Kidney epithelial cell (primary cell): ENCODE measurements around the gene UGGT1. TPM values are rescaled to one million over a fixed set of nuclear protein-coding genes. Genes with fewer than 3 reads are reported as not detected.

Source experiments
- DNase-seq: peaks from one replicate; pipeline ENCODE4 v3.0.0-alpha.2; 2010; ENCODE audit warnings: low read depth
- H3K27me3 ChIP-seq: 2 replicates; pipeline ENCODE4 v1.6.0; 2011; ENCODE audit warnings: low read length; ENCODE audit not compliant: control insufficient read depth, insufficient read depth
- H3K36me3 ChIP-seq: 2 replicates; pipeline ENCODE4 v1.5.1; 2011; ENCODE audit warnings: low read length; ENCODE audit not compliant: control insufficient read depth, insufficient read depth
- H3K4me3 ChIP-seq: 2 replicates; pipeline ENCODE4 v1.5.1; 2011; ENCODE audit warnings: low read depth, mild to moderate bottlenecking, control low read depth, low read length
- CTCF ChIP-seq: IDR thresholded peaks from 2 replicates; pipeline ENCODE4 v1.5.1; 2011; ENCODE audit warnings: mild to moderate bottlenecking, moderate library complexity, low read length, control low read depth, inconsistent platforms; ENCODE audit not compliant: insufficient read depth, poor library complexity, severe bottlenecking
- total RNA-seq: library from RNA; depleted of rRNA; stranded (reverse); fragments of >200 nt; gene quantifications from 2 replicates; pipeline ENCODE4 v1.2.3, GENCODE V29; 2015

UGGT1 gene
- total RNA-seq, 1 donor from 2014 or later = 67.8 TPM

GRCh38 chr2:128159437-128159836 lies 68.4 kb downstream of the UGGT1 start:
- TF ChIP-seq CTCF = no peak
- Histone ChIP-seq H3K27me3 (no peaks in the 10 kb centered on the region), H3K36me3 (no peaks in the 10 kb centered on the region), H3K4me3 (no peak overlapping the region)
- DNase-seq = no peak

- TF ChIP-seq CTCF = no peak
- no peak overlapping the region for H3K4me3 ChIP-seq
- DNase-seq = no peak
- no peaks in the 10 kb centered on the region for H3K27me3 ChIP-seq
- no peaks in the 10 kb centered on the region for H3K36me3 ChIP-seq
Observed at GRCh38 chr2:128160616-128161275, 69.7 kb downstream of the UGGT1 start.

- no peak overlapping the region for H3K4me3 ChIP-seq
- H3K27me3 ChIP-seq = no peaks in the 10 kb centered on the region
- DNase-seq = no peak
- no peaks in the 10 kb centered on the region for H3K36me3 ChIP-seq
- no peak for TF ChIP-seq CTCF
Observed at GRCh38 chr2:128162266-128162665, 71.3 kb downstream of the UGGT1 start.

- DNase-seq = no peak
- no peaks in the 10 kb centered on the region for H3K36me3 ChIP-seq
Observed at GRCh38 chr2:128164311-128164710, 73.3 kb downstream of the UGGT1 start.

GRCh38 chr2:128166746-128167353 lies 75.8 kb downstream of the UGGT1 start:
- Histone ChIP-seq H3K4me3 (no peak overlapping the region), H3K27me3 (no peaks in the 10 kb centered on the region), H3K36me3 (peaks cover 1% of the 10 kb centered on the region)
- DNase-seq = no peak
- TF ChIP-seq CTCF = no peak

More at GRCh38 chr2:128164311-128164710, 73.3 kb downstream of the UGGT1 start:
- TF ChIP-seq CTCF = no peak
- Histone ChIP-seq H3K27me3 (no peaks in the 10 kb centered on the region), H3K4me3 (no peak overlapping the region)

- TF ChIP-seq CTCF = no peak
- H3K36me3 ChIP-seq = peaks cover 4% of the 10 kb centered on the region
Observed at GRCh38 chr2:128169094-128169493, 78.1 kb downstream of the UGGT1 start.

More at GRCh38 chr2:128169094-128169493, 78.1 kb downstream of the UGGT1 start:
- DNase-seq = no peak
- Histone ChIP-seq H3K4me3 (no peak overlapping the region), H3K27me3 (no peaks in the 10 kb centered on the region)
